Measurements from ENCODE around the gene EME2.
"Not testable (repeated sequence)": the region's sequence is repeated elsewhere in the genome, so short reads cannot be mapped to it uniquely, and the experiment has no call there.

EME2 gene

DNA sequence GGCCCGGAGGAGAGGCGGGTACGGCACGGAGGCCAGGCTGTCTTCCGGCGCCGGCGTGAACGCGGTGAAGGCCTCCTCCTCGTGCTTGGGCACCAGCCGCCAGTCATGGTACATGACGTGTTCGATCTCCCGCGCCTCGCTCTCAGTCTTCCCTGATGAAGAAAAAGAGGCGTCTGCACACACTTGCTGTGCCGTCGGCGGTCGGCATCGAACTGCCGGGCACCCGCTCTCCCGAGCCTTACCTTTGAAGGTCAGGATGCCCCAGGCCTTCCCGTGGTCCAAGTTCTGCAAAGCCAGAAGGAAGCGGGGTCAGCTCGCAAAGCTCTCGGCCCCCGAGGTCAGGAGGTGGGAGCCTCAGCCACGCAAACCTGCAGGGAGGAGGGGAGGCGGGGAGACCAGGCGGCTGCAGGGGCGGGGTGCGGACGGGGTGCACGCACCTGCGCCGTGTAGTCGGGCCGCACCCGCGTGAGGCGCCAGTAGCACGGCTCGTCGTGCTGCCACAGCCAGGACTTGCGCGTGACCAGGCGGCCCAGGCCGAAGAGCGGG, at the start of gene EME2:
EME2 (plus strand) TSS at position 449 of the 546 bp plus-strand sequence. CDS start 418 bp downstream, outside the sequence.
- DNase-seq (ENCODE audit: low read depth) = peak; percentile 53

DNA sequence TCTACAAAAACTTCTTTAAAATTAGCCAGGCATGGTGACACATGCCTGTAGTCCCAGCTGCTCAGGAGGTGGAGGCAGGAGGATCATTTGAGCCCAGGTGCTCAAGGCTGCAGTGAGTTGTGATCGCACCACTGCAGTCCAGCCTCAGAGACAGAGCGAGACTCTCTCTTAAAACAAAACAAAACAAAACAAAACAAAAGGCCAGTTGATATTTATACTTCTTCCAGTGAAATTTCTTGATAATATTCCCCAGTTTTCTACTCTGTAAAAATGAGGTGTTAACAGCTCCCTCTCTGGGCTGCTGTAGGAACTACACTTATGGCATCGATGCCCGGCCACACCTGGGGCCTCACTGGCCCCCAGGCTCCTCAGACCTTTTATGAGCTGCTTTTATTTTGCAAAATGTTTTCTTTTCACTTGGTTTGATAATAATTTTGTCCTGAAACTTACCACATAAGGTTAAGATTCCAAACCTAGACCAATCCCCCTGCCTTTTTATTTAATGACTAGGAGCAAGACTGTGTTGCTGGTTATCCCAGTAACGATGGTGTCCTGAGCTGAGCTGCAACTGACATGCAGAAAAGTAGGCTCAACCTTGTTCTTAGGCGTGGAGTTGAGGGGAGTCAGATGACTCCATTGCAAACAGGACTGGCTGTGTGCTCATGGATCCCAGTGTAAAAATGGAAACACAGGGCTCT, 49.0 kb upstream of the EME2 start:
- peak; percentile 25 for DNase-seq (ENCODE audit: low read depth)

DNA sequence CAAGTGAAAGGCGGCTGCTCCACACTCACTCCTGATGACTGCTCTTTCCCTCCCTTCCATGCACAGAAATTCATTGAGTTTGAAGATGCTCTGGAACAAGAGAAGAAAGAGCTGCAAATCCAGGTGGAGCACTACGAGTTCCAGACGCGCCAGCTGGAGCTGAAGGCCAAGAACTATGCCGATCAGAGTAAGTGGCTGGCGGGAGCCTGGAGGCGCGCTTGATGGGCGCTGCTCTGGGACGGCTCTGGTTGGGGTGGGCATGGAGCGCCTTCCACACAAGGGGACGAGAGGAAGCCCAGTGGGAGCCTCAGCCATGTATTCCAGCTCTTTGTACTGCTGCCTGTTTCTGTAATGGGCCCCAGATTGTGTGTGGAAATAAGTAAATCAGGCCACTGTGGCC, 48.1 kb upstream of the EME2 start:
- no peak for DNase-seq (ENCODE audit: low read depth)

- no peak for DNase-seq (ENCODE audit: low read depth)
Measured at GRCh38 chr16:1726661-1727502, 45.7 kb upstream of the EME2 start.

DNA sequence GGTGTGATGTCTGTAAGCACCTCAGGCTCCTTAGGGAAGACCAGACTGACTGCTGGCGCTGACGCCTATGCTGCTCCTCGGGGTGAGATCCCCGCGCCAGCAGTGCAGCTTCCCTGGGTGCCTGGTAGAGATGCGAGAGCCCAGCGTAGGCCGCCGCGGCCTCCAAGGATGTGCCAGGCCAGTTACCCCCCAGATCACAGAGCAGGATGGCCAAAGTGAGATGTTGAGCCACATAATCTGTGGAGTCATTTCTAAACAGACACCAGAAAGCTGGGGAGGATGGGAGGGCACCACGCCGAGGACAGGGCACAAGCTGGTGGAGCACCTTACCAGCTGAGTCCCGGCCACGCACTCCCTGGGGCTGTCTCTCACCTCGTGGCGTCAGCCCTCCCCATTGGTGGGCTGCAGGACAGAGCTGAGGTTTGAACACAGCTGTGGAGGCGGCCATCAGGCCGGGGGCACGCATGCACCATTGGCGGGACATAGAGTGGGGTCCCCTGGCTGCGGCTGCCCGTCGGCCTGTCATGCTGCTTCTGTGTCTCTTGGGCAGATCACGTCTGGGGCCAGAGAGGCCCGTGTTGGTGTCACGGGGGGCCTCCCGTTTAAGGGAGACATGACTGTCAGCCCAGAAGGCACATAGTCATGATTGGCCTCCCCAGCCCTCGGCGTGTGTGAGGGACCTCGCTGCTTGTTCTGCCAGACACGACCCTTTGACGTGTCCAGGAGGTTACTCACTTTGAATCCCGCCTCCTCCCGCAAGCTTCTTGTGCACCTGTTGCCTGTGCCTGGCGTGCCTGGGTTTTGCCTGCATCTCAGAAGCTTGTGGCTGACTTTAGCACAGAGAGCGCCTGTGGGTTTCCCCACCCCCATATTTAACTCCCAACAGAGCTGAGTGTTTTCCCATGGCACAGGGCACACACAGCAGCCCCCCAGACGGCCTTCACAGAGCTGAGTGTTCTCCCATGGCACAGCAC, 44.7 kb upstream of the EME2 start:
- no peak for DNase-seq (ENCODE audit: low read depth)

GRCh38 chr16:1729026-1729425, 43.6 kb upstream of the EME2 start:
- no peak for DNase-seq (ENCODE audit: low read depth)

GRCh38 chr16:1729445-1729844, 43.2 kb upstream of the EME2 start:
- no peak for DNase-seq (ENCODE audit: low read depth)

DNA sequence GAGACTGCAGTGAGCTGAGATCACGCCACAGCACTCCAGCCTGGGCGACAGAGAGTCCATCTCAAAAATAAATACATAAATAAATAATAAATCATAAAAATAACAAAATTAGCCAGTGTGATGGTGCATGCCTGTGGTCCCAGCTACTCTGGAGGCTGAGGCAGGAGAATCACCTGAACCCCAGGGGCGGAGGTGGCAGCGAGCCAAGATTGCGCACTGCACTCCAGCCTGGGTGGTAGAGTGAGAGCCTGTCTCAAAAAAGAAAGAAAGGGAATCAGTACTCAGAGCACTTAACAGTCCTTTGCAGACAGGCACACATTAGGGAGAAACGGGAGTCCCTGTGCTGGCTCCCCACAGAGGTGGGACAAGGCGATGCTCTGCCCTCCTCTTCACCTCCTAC, 41.5 kb upstream of the EME2 start:
- DNase-seq (ENCODE audit: low read depth) = no peak

- no peak for DNase-seq (ENCODE audit: low read depth)
Measured at GRCh38 chr16:1731603-1732002, 41.0 kb upstream of the EME2 start.

DNA sequence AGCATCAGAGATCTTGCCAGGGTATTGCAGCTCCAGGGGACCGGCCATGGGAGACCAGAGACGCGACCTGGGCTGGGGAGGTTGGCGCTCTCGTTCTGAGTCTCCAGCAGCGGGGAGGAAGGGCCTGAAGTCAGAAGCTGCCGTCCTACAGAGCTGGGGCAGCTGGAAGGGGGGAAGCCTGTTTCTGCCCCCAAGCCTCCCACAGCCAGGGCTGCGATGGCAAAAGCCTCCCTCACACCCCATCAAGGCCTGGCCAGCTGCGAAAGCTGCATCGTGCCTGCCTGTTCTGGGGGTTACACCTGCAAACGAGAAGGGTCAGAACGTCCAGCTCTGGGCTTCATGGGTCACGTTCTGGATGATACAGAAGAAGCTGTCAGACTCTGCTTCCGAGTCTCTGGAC, 40.5 kb upstream of the EME2 start:
- DNase-seq (ENCODE audit: low read depth) = no peak

DNA sequence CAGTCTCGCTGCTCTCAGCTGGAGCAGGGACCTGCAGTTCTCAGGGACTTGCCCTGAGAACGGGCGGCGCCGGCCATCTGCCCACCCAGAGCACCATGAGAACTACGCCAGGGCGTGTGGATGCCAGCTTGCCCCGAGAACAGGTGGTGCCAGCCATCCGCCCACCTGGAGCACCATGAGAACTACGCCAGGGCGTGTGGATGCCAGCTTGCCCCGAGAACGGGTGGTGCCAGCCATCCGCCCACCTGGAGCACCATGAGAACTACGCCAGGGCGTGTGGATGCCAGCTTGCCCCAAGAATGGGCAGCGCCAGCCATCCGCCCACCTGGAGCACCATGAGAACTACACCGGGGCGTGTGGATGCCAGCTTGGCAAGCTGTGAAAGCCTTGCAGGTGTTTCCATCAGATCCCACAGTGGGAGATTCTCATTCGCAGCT, 40.0 kb upstream of the EME2 start:
- not testable (repeated sequence) for DNase-seq (ENCODE audit: low read depth)

- DNase-seq (ENCODE audit: low read depth) = no peak
Measured at GRCh38 chr16:1734123-1734522, 38.5 kb upstream of the EME2 start.

- no peak for DNase-seq (ENCODE audit: low read depth)
Measured at GRCh38 chr16:1734816-1735215, 37.8 kb upstream of the EME2 start.

GRCh38 chr16:1740234-1740633, 32.4 kb upstream of the EME2 start:
- no peak for DNase-seq (ENCODE audit: low read depth)

GRCh38 chr16:1740781-1741490, 31.7 kb upstream of the EME2 start:
- no peak for DNase-seq (ENCODE audit: low read depth)

DNA sequence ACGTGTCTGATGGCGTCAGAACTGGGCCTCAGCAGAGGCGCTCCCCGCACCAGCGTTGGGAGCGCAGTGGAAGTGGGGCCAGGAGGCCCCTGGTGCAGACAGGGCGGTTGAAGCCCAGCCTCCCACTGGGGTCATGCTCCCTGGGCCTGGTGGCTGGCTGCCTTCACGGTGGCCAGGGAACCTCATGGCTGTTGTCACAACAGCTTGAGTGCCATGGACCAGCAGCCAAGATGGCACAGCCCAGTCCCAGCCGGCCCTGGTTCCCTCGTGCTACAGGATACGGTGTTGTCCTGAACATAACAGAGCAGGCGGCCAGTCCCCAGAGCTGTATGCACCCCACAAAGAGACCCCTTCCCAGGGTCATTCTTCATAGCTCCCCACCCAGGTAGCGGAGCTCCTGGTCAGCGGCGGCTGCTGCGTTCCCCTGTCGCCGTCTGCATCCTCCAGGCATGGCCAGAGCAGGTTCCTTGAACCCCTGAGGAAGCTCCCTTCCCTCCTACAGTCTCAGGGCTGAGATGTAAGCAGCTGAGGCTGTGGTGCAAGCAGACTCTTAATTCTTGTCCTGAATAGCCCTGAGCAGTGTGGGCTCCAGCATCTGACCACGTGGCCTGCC, 31.0 kb upstream of the EME2 start:
- no peak for DNase-seq (ENCODE audit: low read depth)

- DNase-seq (ENCODE audit: low read depth) = no peak
Measured at GRCh38 chr16:1743376-1744337, 29.0 kb upstream of the EME2 start.

- DNase-seq (ENCODE audit: low read depth) = no peak
Measured at GRCh38 chr16:1744338-1744840, 28.2 kb upstream of the EME2 start.

DNA sequence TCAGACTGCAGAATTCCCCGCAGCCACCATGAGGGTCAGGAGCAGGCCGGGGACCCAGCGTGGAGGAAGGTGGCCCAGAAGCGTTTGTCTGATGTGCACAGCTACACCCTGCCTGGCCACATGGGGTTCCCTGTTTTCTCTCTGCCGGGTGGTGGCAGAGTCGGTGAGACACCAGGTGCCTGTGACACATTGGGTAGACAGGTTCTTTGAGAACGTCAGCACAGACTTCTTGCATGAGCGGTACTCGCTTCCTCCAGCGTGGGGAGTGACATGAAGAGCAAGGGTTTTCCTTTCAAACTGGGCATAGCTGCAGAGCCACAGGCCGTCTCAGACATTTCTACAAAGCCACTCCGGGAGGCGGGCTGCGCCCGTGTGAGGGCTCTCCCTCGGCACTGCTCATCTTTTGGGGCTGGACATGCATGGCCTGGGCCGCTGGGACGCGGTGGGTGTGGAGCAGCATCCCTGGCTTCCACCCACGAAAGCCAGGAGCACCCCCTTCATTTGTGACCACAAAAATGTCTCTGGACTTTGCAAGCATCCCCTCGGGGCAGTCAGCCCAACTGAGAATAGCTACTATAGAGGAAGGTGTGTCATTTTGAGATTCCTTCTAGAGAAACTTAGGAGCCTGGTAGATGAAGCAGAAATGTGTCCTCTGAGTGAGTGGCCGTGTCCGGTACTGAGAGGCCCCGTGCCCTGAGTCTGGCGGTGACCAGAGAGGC, 27.3 kb upstream of the EME2 start:
- no peak for DNase-seq (ENCODE audit: low read depth)
